Measurements from ENCODE around the gene PEX12.
"Not testable (repeated sequence)": the region's sequence is repeated elsewhere in the genome, so short reads cannot be mapped to it uniquely, and the experiment has no call there.

Gene PEX12

DNA sequence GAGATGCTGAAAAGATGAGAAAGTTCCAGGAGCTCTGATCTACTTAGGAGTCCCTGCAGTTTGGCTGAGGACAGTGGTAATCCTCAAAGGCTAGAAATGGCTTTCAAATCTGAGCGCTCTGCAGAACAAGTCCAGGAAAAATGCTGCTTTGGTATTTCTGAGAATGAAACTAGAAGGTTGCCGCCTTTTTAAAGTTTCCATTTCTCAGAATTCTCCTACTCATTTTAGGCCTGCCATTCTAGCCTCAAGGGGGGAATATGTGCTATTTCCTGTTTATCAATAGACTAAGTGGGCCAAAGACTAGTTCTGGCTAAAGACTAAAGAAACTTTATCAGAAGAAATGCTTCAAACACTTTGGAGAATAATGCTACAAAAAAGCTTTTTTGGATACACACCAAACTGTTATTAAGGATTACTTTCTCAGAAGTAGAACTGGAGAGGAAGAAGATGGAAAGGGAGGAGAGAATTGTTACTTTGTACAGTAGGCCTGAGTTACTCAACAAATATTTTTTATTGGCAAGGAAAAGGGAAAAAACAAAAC is 40.7 kb downstream of the PEX12 start, which contains the start of gene SLFN12L:
SLFN12L (minus strand) TSS at position 78 of the 541 bp plus-strand sequence. CDS start 15,314 bp downstream, outside the sequence.
- Histone ChIP-seq H3K27me3 (no peaks in the 10 kb centered on the region), H3K4me2 (peak within 1 kb of the TSS; percentile 48 to 88 (median 72)), H3K9me3 (replicated peaks in 1 of 11) (no peaks in the 10 kb centered on the region), H3K27ac (peak within 1 kb of the TSS; percentile 2 to 92 (median 37); a peak in 17 of 22 replicates), H3K9ac (peak within 1 kb of the TSS in 8 of 11 experiments; percentile 2 to 27 (median 14); a peak in 11 of 22 replicates), H4K20me1 (no peaks in the 10 kb centered on the region), H3K36me3 (no peaks in the 10 kb centered on the region), H3K4me1 (peaks cover 55 to 64% (median 58%) of the 10 kb centered on the region in 10 experiments), H3K4me3 (no peak within 1 kb of the TSS)
- no peak for TF ChIP-seq Cebpa-rat (IDR thresholded peaks at IDR 0.05)

- no peaks in the 10 kb centered on the region for H4K20me1 ChIP-seq
- no peaks in the 10 kb centered on the region for H3K27me3 ChIP-seq
- peaks cover 45 to 54% (median 49%) of the 10 kb centered on the region in 10 experiments for H3K4me1 ChIP-seq
- H3K4me3 ChIP-seq, result no peak overlapping the region
- peak overlapping the region in 2 of 11 experiments; percentile 3 to 9; a peak in 3 of 22 replicates for H3K9ac ChIP-seq
- TF ChIP-seq Cebpa-rat (IDR thresholded peaks at IDR 0.05), result peak in 5 of 11 experiments; percentile 15 to 54 (median 46); a peak in 7 of 22 replicates
- peak overlapping the region in 7 of 11 experiments; percentile 2 to 92 (median 37); a peak in 6 of 22 replicates for H3K27ac ChIP-seq
- no peaks in the 10 kb centered on the region for H3K9me3 ChIP-seq (replicated peaks in 1 of 11)
- H3K36me3 ChIP-seq, result no peaks in the 10 kb centered on the region
- peak overlapping the region; percentile 48 to 88 (median 72) for H3K4me2 ChIP-seq
Observed at GRCh38 chr17:35536664-35537171, 41.7 kb downstream of the PEX12 start.

- H3K4me1 ChIP-seq, result peaks cover 38 to 42% (median 42%) of the 10 kb centered on the region in 10 experiments
Observed at GRCh38 chr17:35535406-35535805, 43.0 kb downstream of the PEX12 start.

DNA sequence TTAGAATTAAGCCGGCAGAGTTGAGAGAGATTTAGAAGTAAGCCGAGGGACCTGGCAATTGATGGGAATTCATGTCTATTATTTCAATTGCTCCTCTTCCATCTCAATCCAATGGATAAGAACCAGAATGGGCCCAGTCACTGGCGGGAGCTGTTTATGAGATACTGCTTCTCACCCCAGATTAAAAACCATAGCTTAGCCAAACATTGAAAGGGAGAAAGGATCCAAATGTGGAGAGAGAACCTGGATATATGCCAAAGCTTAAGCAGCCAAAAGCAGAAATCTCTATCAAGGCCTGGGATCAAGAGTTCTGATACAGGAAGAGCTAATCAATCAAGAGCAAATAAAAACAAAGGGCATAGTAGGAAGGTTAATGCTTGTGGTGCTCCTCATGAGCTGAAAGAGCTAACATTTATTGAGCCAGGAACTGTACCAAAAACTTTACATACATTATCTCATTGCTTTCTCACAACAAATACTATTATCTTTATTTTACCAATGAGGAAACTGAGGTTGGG is 43.7 kb downstream of the PEX12 start:
- Histone ChIP-seq H3K4me3 (no peak overlapping the region), H3K9me3 (replicated peaks in 1 of 11) (no peaks in the 10 kb centered on the region), H3K4me2 (no peak overlapping the region), H4K20me1 (no peaks in the 10 kb centered on the region), H3K27ac (no peak overlapping the region), H3K27me3 (no peaks in the 10 kb centered on the region), H3K36me3 (no peaks in the 10 kb centered on the region), H3K4me1 (peaks cover 31 to 35% (median 34%) of the 10 kb centered on the region in 10 experiments), H3K9ac (0 out of 22 replicates have a peak overlapping the region, but pooled peaks of 1 of the 11 experiments have one; percentile 2)
- TF ChIP-seq Cebpa-rat (IDR thresholded peaks at IDR 0.05), result no peak

More at GRCh38 chr17:35535406-35535805, 43.0 kb downstream of the PEX12 start:
- not testable (repeated sequence) for H3K9me3 ChIP-seq (replicated peaks in 1 of 11); H3K9ac ChIP-seq; H3K4me3 ChIP-seq; H3K27me3 ChIP-seq; H3K27ac ChIP-seq; H4K20me1 ChIP-seq; H3K4me2 ChIP-seq; H3K36me3 ChIP-seq

- no peak overlapping the region for H3K4me2 ChIP-seq
- H3K9me3 ChIP-seq (replicated peaks in 1 of 11), result peaks cover 0 to 5% (median 0%) of the 10 kb centered on the region in 11 experiments; a peak in 2 of 22 replicates
- H3K4me1 ChIP-seq, result peaks cover 0 to 11% (median 7%) of the 10 kb centered on the region in 10 experiments; a peak in 11 of 20 replicates
- no peak overlapping the region for H3K4me3 ChIP-seq
- no peak overlapping the region for H3K9ac ChIP-seq
- H3K36me3 ChIP-seq, result no peaks in the 10 kb centered on the region
- no peak for TF ChIP-seq Cebpa-rat (IDR thresholded peaks at IDR 0.05)
- H3K27me3 ChIP-seq, result no peaks in the 10 kb centered on the region
- no peak overlapping the region for H3K27ac ChIP-seq
- no peaks in the 10 kb centered on the region for H4K20me1 ChIP-seq
Observed at GRCh38 chr17:35531160-35531559, 47.2 kb downstream of the PEX12 start.

- Histone ChIP-seq H3K27me3 (no peaks in the 10 kb centered on the region), H3K4me3 (no peak overlapping the region)
- TF ChIP-seq Cebpa-rat (IDR thresholded peaks at IDR 0.05), result no peak
Observed at GRCh38 chr17:35529866-35530265, 48.5 kb downstream of the PEX12 start.

GRCh38 chr17:35529326-35529725 is 49.0 kb downstream of the PEX12 start:
- not testable (repeated sequence) for H3K4me2 ChIP-seq, H3K4me3 ChIP-seq, H3K27ac ChIP-seq, H3K27me3 ChIP-seq, H3K9ac ChIP-seq, H4K20me1 ChIP-seq, H3K36me3 ChIP-seq, H3K4me1 ChIP-seq
- H3K9me3 ChIP-seq (replicated peaks in 1 of 11), result peaks cover 0 to 11% (median 0%) of the 10 kb centered on the region in 11 experiments; a peak in 3 of 22 replicates

More at GRCh38 chr17:35529866-35530265, 48.5 kb downstream of the PEX12 start:
- Histone ChIP-seq H3K9ac (no peak overlapping the region), H3K27ac (no peak overlapping the region), H3K9me3 (replicated peaks in 1 of 11) (peaks cover 0 to 11% (median 0%) of the 10 kb centered on the region in 11 experiments; a peak in 2 of 22 replicates), H3K4me1 (peaks cover 0 to 9% (median 7%) of the 10 kb centered on the region in 10 experiments; a peak in 11 of 20 replicates), H3K4me2 (no peak overlapping the region), H3K36me3 (no peaks in the 10 kb centered on the region), H4K20me1 (no peaks in the 10 kb centered on the region)

Measured in BLaER1 treated with 17β-estradiol and CSF1 and Interleukin-3, amounts not matched to agents 10 nM and 100 nM (cell line).